ENCODE data around the gene RAB20.

- no peak for TF ChIP-seq CTCF (IDR thresholded peaks at IDR 0.05)
- TF ChIP-seq POLR2A (IDR thresholded peaks at IDR 0.05), result no peak
Measured at GRCh38 chr13:110538632-110539031, 22.9 kb downstream of the RAB20 start.
